SJSA1 (cell line): ENCODE data around the gene GALE. TPM values are rescaled to one million over a fixed set of nuclear protein-coding genes. Genes with fewer than 3 reads are reported as not detected.
"Not testable (repeated sequence)": the region's sequence is repeated elsewhere in the genome, so short reads cannot be mapped to it uniquely, and the experiment has no call there.

ENCODE experiments used
- DNase-seq, 2 experiments: peaks; one replicate each; pipeline ENCODE4 v3.0.0-alpha.2; 2015 to 2020; ENCODE audit warnings: low spot score in 2 of 2, low read depth in 1 of 2
- H3K27ac ChIP-seq: fragments of 250-450 bp; sonication (Bioruptor Pico); 2 replicates; pipeline ENCODE4 v1.5.1; 2020; ENCODE audit warnings: mild to moderate bottlenecking, moderate library complexity
- H3K27me3 ChIP-seq: fragments of 250-450 bp; sonication (Bioruptor Pico); replicated peaks from 2 replicates; pipeline ENCODE4 v1.5.1; 2020; ENCODE audit warnings: mild to moderate bottlenecking, moderate library complexity
- H3K36me3 ChIP-seq: fragments of 250-450 bp; sonication (Bioruptor Pico); 2 replicates; pipeline ENCODE4 v1.5.1; 2020; ENCODE audit warnings: mild to moderate bottlenecking
- H3K4me1 ChIP-seq: fragments of 250-450 bp; sonication (Bioruptor Pico); replicated peaks from 2 replicates; pipeline ENCODE4 v1.6.1; 2021; ENCODE audit warnings: mild to moderate bottlenecking
- H3K4me3 ChIP-seq: fragments of 250-450 bp; sonication (Bioruptor Pico); 2 replicates; pipeline ENCODE4 v1.5.1; 2020; ENCODE audit warnings: mild to moderate bottlenecking
- H3K9me3 ChIP-seq: fragments of 250-450 bp; sonication (Bioruptor Pico); replicated peaks from 2 replicates; pipeline ENCODE4 v1.5.1; 2020; ENCODE audit warnings: mild to moderate bottlenecking
- total RNA-seq: library from RNA; depleted of rRNA; stranded (reverse); fragments of >200 nt; shearing (Covaris generic); gene quantifications from 2 replicates; pipeline ENCODE4 v1.2.3, GENCODE V29; 2014

Gene GALE
- total RNA-seq, 1 experiment from 2014 or later, result 55.4 TPM

DNA sequence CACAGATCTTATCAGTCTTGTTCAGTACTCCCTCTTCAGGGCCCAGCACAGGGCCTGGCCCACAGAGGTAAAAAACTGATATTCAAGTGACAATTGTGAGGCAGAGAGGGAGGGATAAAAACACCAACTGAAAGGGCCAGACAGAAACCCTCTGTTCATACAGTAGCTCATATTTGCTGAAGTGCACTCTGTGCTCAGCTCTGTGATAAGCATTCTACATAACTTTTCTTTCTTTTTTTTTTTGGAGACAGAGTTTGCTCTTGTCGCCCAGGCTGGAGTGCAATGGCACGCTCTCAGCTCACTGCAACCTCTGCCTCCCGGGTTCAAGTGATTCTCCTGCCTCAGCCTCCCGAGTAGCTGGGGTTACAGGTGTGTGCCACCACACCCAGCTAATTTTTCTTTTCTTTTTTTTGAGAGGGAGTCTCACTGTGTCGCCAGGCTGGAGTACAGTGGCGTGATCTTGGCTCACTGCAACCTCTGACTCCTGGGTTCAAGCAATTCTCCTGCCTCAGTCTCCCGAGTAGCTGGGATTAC lies 2.3 kb upstream of the GALE start:
- H3K27ac ChIP-seq, H3K9me3 ChIP-seq, H3K4me3 ChIP-seq, DNase-seq, H3K27me3 ChIP-seq: not testable (repeated sequence)
- H3K36me3 ChIP-seq, result peaks cover 22% of the 10 kb centered on the region
- H3K4me1 ChIP-seq, result peaks cover 17% of the 10 kb centered on the region

DNA sequence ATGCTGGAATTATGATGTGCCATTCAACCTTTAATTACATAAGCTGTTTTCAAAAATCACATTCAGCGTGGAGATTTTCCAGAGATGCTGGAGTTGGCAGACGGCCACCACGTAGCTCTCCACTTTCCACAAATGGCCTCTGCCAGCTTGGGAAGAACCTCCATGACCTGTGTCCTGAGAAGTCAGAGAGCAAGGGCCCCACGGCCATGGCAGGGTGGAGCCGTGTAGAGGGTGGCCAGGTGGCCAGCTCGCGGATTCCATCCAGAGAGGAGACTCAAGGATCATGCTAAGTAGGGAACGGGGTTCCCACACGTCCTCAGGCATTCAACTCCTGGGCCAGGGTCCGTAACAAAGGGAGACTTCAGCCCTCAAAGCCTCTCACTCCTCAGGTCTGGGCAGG lies 1.3 kb upstream of the GALE start:
- H3K36me3 ChIP-seq, result peaks cover 32% of the 10 kb centered on the region
- H3K9me3 ChIP-seq, result no peaks in the 10 kb centered on the region
- no peak overlapping the region for H3K4me3 ChIP-seq

GRCh38 chr1:23801338-23801748 lies 789 bp upstream of the GALE start:
- peak overlapping the region; percentile 74 for H3K4me3 ChIP-seq
- no peaks in the 10 kb centered on the region for H3K27me3 ChIP-seq
- H3K36me3 ChIP-seq, result peaks cover 35% of the 10 kb centered on the region
- no peak for DNase-seq
- peaks cover 17% of the 10 kb centered on the region for H3K4me1 ChIP-seq
- H3K9me3 ChIP-seq, result no peaks in the 10 kb centered on the region
- peak overlapping the region; percentile 50 for H3K27ac ChIP-seq

More for the DNA sequence above, 1.3 kb upstream of the GALE start:
- peaks cover 17% of the 10 kb centered on the region for H3K4me1 ChIP-seq
- DNase-seq, result no peak
- H3K27ac ChIP-seq, result no peak overlapping the region
- no peaks in the 10 kb centered on the region for H3K27me3 ChIP-seq

DNA sequence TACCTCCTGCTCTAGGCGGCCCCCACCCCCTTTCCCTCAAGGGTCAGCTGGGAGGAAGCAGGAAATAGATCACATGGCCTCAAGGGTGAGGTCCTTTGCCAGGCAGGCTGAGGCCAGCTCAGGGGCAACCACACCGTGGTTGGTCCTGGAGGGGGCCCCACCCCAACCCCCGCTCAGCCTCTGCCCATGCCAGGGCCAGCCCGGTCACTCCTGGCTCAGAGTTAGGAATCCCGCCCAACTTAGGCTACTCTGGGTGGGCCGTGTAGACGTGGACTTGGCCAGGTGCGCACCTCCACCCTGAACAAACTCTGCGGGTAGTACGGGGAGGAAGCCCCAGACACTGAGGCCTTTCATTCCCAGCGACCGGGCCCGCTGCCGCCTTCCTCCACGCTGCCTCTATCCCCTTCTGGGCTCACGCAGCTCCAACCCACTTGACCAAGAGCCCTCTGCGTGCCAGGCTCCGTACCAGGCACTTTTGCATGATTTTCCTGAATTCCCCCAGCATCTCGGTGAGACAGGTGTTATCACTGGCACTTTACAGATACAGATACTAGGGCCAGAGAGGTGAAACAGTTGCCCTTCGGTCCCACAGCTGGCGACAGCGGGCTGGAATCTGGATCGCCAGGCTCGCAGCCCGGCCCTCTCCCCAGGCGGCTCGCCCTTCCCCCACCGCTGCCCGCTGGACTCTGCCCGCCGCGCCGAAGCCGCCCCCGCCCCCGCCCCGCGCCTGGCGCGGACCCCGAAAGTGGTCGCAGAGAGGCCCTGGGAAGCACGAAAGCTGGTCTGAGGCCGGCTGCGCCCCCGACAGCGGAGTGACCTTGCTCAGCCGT lies 769 bp downstream of the GALE start:
- DNase-seq, result peak; percentile 63 to 79
- no peaks in the 10 kb centered on the region for H3K9me3 ChIP-seq

DNA sequence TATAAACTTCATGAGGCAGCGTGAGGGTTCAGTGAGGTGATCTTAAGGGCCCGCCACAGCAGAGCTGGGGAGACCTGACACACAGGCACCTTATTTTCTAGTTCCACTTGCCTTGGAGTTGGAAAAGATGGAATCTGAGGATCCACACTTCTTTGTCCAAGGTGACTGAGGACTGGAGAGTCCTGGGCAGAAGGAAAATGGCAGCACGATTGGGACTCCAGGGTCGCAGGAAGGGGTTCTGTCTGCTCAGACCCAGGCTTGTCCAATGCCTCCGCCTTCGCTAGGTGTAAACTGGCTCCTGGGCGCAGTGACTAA lies 1.3 kb downstream of the GALE start:
- Histone ChIP-seq H3K36me3 (peaks cover 49% of the 10 kb centered on the region), H3K4me3 (peak overlapping the region; percentile 74), H3K9me3 (no peaks in the 10 kb centered on the region), H3K27me3 (no peaks in the 10 kb centered on the region), H3K27ac (peak overlapping the region; percentile 61), H3K4me1 (peaks cover 17% of the 10 kb centered on the region)
- no peak for DNase-seq

More for the DNA sequence above, 769 bp downstream of the GALE start:
- Histone ChIP-seq H3K4me1 (peaks cover 17% of the 10 kb centered on the region), H3K27me3 (no peaks in the 10 kb centered on the region), H3K4me3 (peak overlapping the region; percentile 74), H3K36me3 (peaks cover 44% of the 10 kb centered on the region), H3K27ac (peak overlapping the region; percentile 61)

DNA sequence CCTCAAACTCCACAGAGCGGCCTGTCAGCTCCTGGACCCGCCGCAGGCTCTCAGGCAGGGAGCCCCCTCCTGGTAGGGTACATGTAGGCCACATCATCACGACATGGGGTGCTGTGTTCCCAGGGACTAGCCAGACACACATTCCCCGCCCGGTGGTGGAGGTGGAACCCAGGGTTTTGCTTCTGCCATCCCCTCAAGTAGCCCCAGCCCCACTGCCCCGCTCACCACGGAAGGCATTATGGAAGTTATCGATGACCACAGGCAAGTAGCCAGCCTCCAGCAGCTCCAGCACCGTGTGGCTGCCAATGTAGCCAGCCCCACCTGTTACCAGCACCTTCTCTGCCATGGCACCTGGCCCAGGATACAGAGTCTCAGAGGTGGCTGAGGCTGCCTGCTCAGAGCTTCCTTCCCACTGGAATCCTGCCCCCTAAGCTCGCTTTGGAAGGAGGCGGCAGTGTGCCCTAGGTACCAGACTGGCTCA lies 1.9 kb downstream of the GALE start:
- H3K4me3 ChIP-seq, result peak overlapping the region; percentile 74; the same call in 1 of the 2 replicates
- peaks cover 17% of the 10 kb centered on the region for H3K4me1 ChIP-seq
- H3K27ac ChIP-seq, result no peak overlapping the region
- peaks cover 50% of the 10 kb centered on the region for H3K36me3 ChIP-seq
- H3K9me3 ChIP-seq, result no peaks in the 10 kb centered on the region
- no peaks in the 10 kb centered on the region for H3K27me3 ChIP-seq
- no peak for DNase-seq

GRCh38 chr1:23797478-23798448 lies 2.8 kb downstream of the GALE start:
- Histone ChIP-seq H3K27ac (no peak overlapping the region), H3K9me3 (no peaks in the 10 kb centered on the region), H3K4me3 (no peak overlapping the region), H3K27me3 (no peaks in the 10 kb centered on the region), H3K4me1 (peaks cover 17% of the 10 kb centered on the region), H3K36me3 (peaks cover 59% of the 10 kb centered on the region)
- DNase-seq, result no peak

- DNase-seq, result no peak
- Histone ChIP-seq H3K36me3 (peaks cover 64% of the 10 kb centered on the region), H3K9me3 (0 out of 2 replicates have a peak, but pooled peaks cover under 1% of the 10 kb centered on the region), H3K4me1 (peaks cover 23% of the 10 kb centered on the region), H3K4me3 (no peak overlapping the region), H3K27me3 (no peaks in the 10 kb centered on the region), H3K27ac (no peak overlapping the region)
Measured at GRCh38 chr1:23796466-23797271, 3.9 kb downstream of the GALE start.

- no peak for DNase-seq
Measured at GRCh38 chr1:23795676-23796465, 4.7 kb downstream of the GALE start.

GRCh38 chr1:23794732-23795182 lies 5.8 kb downstream of the GALE start:
- peaks cover 31% of the 10 kb centered on the region for H3K4me1 ChIP-seq
- H3K27ac ChIP-seq, DNase-seq, H3K27me3 ChIP-seq, H3K9me3 ChIP-seq, H3K4me3 ChIP-seq: not testable (repeated sequence)
- H3K36me3 ChIP-seq, result peaks cover 65% of the 10 kb centered on the region

More at GRCh38 chr1:23795676-23796465, 4.7 kb downstream of the GALE start:
- Histone ChIP-seq H3K27ac (no peak overlapping the region), H3K4me1 (peaks cover 22% of the 10 kb centered on the region), H3K27me3 (no peaks in the 10 kb centered on the region), H3K9me3 (0 out of 2 replicates have a peak, but pooled peaks cover 2% of the 10 kb centered on the region), H3K4me3 (no peak overlapping the region), H3K36me3 (peaks cover 68% of the 10 kb centered on the region)

DNA sequence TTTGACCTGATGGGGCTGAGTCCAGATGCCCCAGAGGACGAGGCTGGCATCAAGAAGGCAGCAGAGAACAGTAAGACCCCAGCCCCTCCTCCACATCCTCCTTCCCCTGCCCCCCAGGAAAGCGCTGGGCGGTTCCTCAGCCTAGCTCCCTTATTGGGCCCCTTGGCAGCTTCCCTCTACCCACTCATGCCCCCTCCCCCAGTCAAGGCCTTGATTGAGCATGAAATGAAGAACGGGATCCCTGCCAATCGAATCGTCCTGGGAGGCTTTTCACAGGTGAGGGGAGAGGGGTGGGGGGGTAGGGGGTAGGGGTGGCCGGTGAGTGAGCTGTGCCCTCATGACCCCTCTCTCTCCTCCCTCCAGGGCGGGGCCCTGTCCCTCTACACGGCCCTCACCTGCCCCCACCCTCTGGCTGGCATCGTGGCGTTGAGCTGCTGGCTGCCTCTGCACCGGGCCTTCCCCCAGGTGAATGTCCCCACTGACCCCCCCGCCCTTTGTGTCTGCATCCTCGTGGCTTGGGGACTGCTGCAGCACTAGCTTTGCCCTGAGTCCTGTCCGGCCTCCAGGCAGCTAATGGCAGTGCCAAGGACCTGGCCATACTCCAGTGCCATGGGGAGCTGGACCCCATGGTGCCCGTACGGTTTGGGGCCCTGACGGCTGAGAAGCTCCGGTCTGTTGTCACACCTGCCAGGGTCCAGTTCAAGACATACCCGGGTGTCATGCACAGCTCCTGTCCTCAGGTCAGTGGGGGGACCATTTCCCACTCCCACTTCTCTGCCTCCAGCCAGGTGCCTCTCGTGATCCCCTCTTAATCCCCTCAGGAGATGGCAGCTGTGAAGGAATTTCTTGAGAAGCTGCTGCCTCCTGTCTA lies 6.5 kb downstream of the GALE start:
- H3K4me1 ChIP-seq, result peaks cover 30% of the 10 kb centered on the region
- H3K27ac ChIP-seq, result no peak overlapping the region
- DNase-seq, result no peak

More for the DNA sequence above, 6.5 kb downstream of the GALE start:
- no peak overlapping the region for H3K4me3 ChIP-seq
- H3K27me3 ChIP-seq, result no peaks in the 10 kb centered on the region
- H3K9me3 ChIP-seq, result 0 out of 2 replicates have a peak, but pooled peaks cover 2% of the 10 kb centered on the region
- H3K36me3 ChIP-seq, result peaks cover 63% of the 10 kb centered on the region
